H9 (cell line): Measurements from ENCODE around the gene FLT1. TPM values are rescaled to one million over a fixed set of nuclear protein-coding genes. Genes with fewer than 3 reads are reported as not detected.

Source experiments
- DNase-seq: peaks from one replicate; pipeline ENCODE4 v3.0.0-alpha.2; 2017
- H2AFZ ChIP-seq: one replicate; pipeline ENCODE4 v1.6.1; 2013; ENCODE audit warnings: mild to moderate bottlenecking, low read length, control low read depth, moderate library complexity
- H2AK5ac ChIP-seq: 2 replicates; pipeline ENCODE4 v1.6.1; 2013; ENCODE audit warnings: low read length, control low read depth, mixed read lengths; ENCODE audit not compliant: insufficient read length
- H2BK120ac ChIP-seq: one replicate; pipeline ENCODE4 v1.6.1; 2013; ENCODE audit warnings: low read depth, mild to moderate bottlenecking, low read length, control low read depth, inconsistent platforms; ENCODE audit not compliant: poor library complexity, severe bottlenecking
- H2BK12ac ChIP-seq: 2 replicates; pipeline ENCODE4 v1.6.1; 2013; ENCODE audit warnings: low read length, control low read depth, mixed read lengths, low read depth; ENCODE audit not compliant: insufficient read length
- H2BK15ac ChIP-seq: 2 replicates; pipeline ENCODE4 v1.6.1; 2013; ENCODE audit warnings: low read depth, low read length, control low read depth
- H2BK20ac ChIP-seq: one replicate; pipeline ENCODE4 v1.6.1; 2013; ENCODE audit warnings: low read depth, mild to moderate bottlenecking, low read length, control low read depth, inconsistent platforms; ENCODE audit not compliant: poor library complexity, severe bottlenecking
- H2BK5ac ChIP-seq: 2 replicates; pipeline ENCODE4 v1.6.1; 2013; ENCODE audit warnings: low read length, control low read depth, mixed read lengths; ENCODE audit not compliant: insufficient read length
- H3K14ac ChIP-seq: 2 replicates; pipeline ENCODE4 v1.6.1; 2013; ENCODE audit warnings: low read length, control low read depth; ENCODE audit not compliant: insufficient read depth
- H3K18ac ChIP-seq: 2 replicates; pipeline ENCODE4 v1.6.1; 2013; ENCODE audit warnings: low read depth, mild to moderate bottlenecking, mixed read lengths, low read length, control low read depth; ENCODE audit not compliant: insufficient read length
- H3K23ac ChIP-seq: 2 replicates; pipeline ENCODE4 v1.6.1; 2013; ENCODE audit warnings: low read length, control low read depth, mixed read lengths, low read depth; ENCODE audit not compliant: insufficient read length
- H3K23me2 ChIP-seq: 2 replicates; pipeline ENCODE4 v1.6.1; 2013; ENCODE audit warnings: low read depth, mild to moderate bottlenecking, mixed read lengths, low read length, control low read depth; ENCODE audit not compliant: insufficient read length, poor library complexity, severe bottlenecking
- H3K27ac ChIP-seq: 2 replicates; pipeline ENCODE4 v1.5.1; 2013; ENCODE audit warnings: low read length, control low read depth, mixed read lengths, low read depth; ENCODE audit not compliant: insufficient read length
- H3K27me3 ChIP-seq: 2 replicates; pipeline ENCODE4 v1.6.1; 2013; ENCODE audit warnings: low read length, control low read depth, inconsistent platforms; ENCODE audit not compliant: insufficient read depth
- H3K4ac ChIP-seq: 2 replicates; pipeline ENCODE4 v1.6.1; 2013; ENCODE audit warnings: low read depth, mild to moderate bottlenecking, control low read depth, inconsistent platforms, low read length, moderate library complexity
- H3K4me1 ChIP-seq: 2 replicates; pipeline ENCODE4 v1.6.1; 2013; ENCODE audit warnings: low read length, control low read depth, inconsistent platforms; ENCODE audit not compliant: insufficient read depth
- H3K4me2 ChIP-seq: 2 replicates; pipeline ENCODE4 v1.6.1; 2013; ENCODE audit warnings: low read length, control low read depth, mixed read lengths; ENCODE audit not compliant: insufficient read length, insufficient read depth
- H3K56ac ChIP-seq: 2 replicates; pipeline ENCODE4 v1.6.1; 2013; ENCODE audit warnings: low read depth, mild to moderate bottlenecking, mixed read lengths, low read length, control low read depth; ENCODE audit not compliant: insufficient read length
- H3K79me1 ChIP-seq: 2 replicates; pipeline ENCODE4 v1.6.1; 2013; ENCODE audit warnings: low read depth, mild to moderate bottlenecking, moderate library complexity, low read length, control low read depth, inconsistent platforms; ENCODE audit not compliant: insufficient read depth, poor library complexity, severe bottlenecking
- H3K79me2 ChIP-seq: 2 replicates; pipeline ENCODE4 v1.6.1; 2013; ENCODE audit warnings: low read length, control low read depth, inconsistent platforms; ENCODE audit not compliant: insufficient read depth
- H3K9ac ChIP-seq: 2 replicates; pipeline ENCODE4 v1.6.1; 2013; ENCODE audit warnings: low read length, control low read depth, mixed read lengths; ENCODE audit not compliant: insufficient read length; ENCODE audit errors: extremely low read depth
- H3K9me3 ChIP-seq: one replicate; pipeline ENCODE4 v1.6.1; 2013; ENCODE audit warnings: low read depth, low read length, inconsistent platforms; ENCODE audit not compliant: control insufficient read depth
- H3T11ph ChIP-seq: one replicate; pipeline ENCODE4 v1.6.1; 2013; ENCODE audit warnings: mild to moderate bottlenecking, low read length, control low read depth, inconsistent platforms
- H4K20me1 ChIP-seq: one replicate; pipeline ENCODE4 v1.6.1; 2013; ENCODE audit not compliant: control insufficient read depth, insufficient read length, insufficient read depth
- H4K5ac ChIP-seq: 2 replicates; pipeline ENCODE4 v1.6.1; 2013; ENCODE audit warnings: low read depth, mild to moderate bottlenecking, mixed read lengths, low read length, control low read depth; ENCODE audit not compliant: insufficient read length
- H4K8ac ChIP-seq: replicated peaks from 2 replicates; pipeline ENCODE4 v1.6.1; 2013; ENCODE audit warnings: low read length, control low read depth, mixed read lengths, low read depth; ENCODE audit not compliant: insufficient read length
- H4K91ac ChIP-seq: 2 replicates; pipeline ENCODE4 v1.6.1; 2013; ENCODE audit warnings: low read depth, mild to moderate bottlenecking, moderate library complexity, mixed read lengths, low read length, control low read depth; ENCODE audit not compliant: insufficient read length
- H3K27ac Mint-ChIP-seq, 3 experiments: 2 replicates in 2 of 3; 3 replicates in 1 of 3; pipeline ENCODE4 v1.8.0; 2020 to 2021; ENCODE audit warnings: mixed read lengths in 3 of 3, mild to moderate bottlenecking in 1 of 3, moderate library complexity in 1 of 3
- H3K27me3 Mint-ChIP-seq: 2 replicates; pipeline ENCODE4 v1.8.0; 2021; ENCODE audit warnings: low read depth, mild to moderate bottlenecking, moderate library complexity, mixed read lengths
- H3K36me3 Mint-ChIP-seq, 3 experiments: 2 replicates in 2 of 3; 3 replicates in 1 of 3; pipeline ENCODE4 v1.8.0; 2020 to 2021; ENCODE audit warnings: low read depth in 3 of 3, mixed read lengths in 3 of 3; ENCODE audit not compliant: insufficient read depth in 1 of 3
- H3K4me1 Mint-ChIP-seq, 2 experiments: 2 replicates each; pipeline ENCODE4 v1.8.0; 2020; ENCODE audit warnings: mixed read lengths in 2 of 2
- H3K4me3 Mint-ChIP-seq, 2 experiments: 2 replicates in 1 of 2; 3 replicates in 1 of 2; pipeline ENCODE4 v1.8.0; 2020 to 2021; ENCODE audit warnings: mild to moderate bottlenecking in 2 of 2, mixed read lengths in 2 of 2, moderate library complexity in 1 of 2
- H3K9me3 Mint-ChIP-seq, 2 experiments: 2 replicates in 1 of 2; 3 replicates in 1 of 2; pipeline ENCODE4 v1.8.0; 2020; ENCODE audit warnings: mild to moderate bottlenecking in 2 of 2, mixed read lengths in 2 of 2, moderate library complexity in 1 of 2
- CTCF ChIP-seq: fragments of 200-600 bp; sonication (generic); conservative IDR thresholded peaks from 3 replicates; pipeline ENCODE4 v1.8.0; 2021; ENCODE audit warnings: antibody characterized with exemption, mild to moderate bottlenecking
- WGBS: extraction: QIAGEN DNeasy Blood & Tissue Kit; methylation state at CpG from one replicate; pipeline ENCODE4 v1.1.7; 2013; ENCODE audit warnings: missing lambda C conversion rate, low lambda C conversion rate, mixed read lengths; ENCODE audit not compliant: insufficient read length; ENCODE audit errors: extremely low coverage; 5-methylcytosine and 5-hydroxymethylcytosine counted together
- total RNA-seq: library from RNA; stranded (reverse); gene quantifications from 2 replicates; pipeline ENCODE4 v1.2.1, GENCODE V29; 2021

The FLT1 gene
- total RNA-seq, 1 experiment from 2014 or later = 84.1 TPM

- no peak overlapping the region for H3K9ac ChIP-seq
Measured at GRCh38 chr13:28318496-28318895, 176.4 kb downstream of the FLT1 start.

More at GRCh38 chr13:28318496-28318895, 176.4 kb downstream of the FLT1 start:
- Histone ChIP-seq H2BK12ac (no peak overlapping the region), H4K5ac (no peak overlapping the region), H3K79me1 (no peaks in the 10 kb centered on the region), H3K27ac (no peak overlapping the region), H3K79me2 (no peaks in the 10 kb centered on the region), H3K4me2 (no peak overlapping the region), H3K4ac (no peak overlapping the region), H3T11ph (no peak overlapping the region), H2BK15ac (no peak overlapping the region), H2BK120ac (no peak overlapping the region), H3K14ac (no peak overlapping the region), H2AK5ac (no peak overlapping the region), H4K20me1 (no peaks in the 10 kb centered on the region), H4K91ac (no peak overlapping the region), H3K4me1 (no peaks in the 10 kb centered on the region), H3K56ac (no peak overlapping the region), H2BK5ac (no peak overlapping the region), H2BK20ac (no peak overlapping the region), H3K23me2 (no peaks in the 10 kb centered on the region), H2AFZ (no peak overlapping the region), H3K23ac (no peak overlapping the region), H4K8ac (no peak overlapping the region), H3K9me3 (no peaks in the 10 kb centered on the region), H3K18ac (no peak overlapping the region), H3K27me3 (no peaks in the 10 kb centered on the region)
- WGBS = no CpG with 5 or more reads among the region's 7 CpGs
- Mint-ChIP-seq H3K36me3 (peaks cover 17 to 29% (median 22%) of the 10 kb centered on the region in 3 experiments; a peak in 6 of 7 replicates), H3K9me3 (no peaks in the 10 kb centered on the region), H3K27ac (no peak overlapping the region), H3K4me3 (no peak overlapping the region), H3K27me3 (no peaks in the 10 kb centered on the region), H3K4me1 (peaks cover 4 to 6% of the 10 kb centered on the region in 2 experiments)
- TF ChIP-seq CTCF = no peak
- DNase-seq = no peak
